Osteocyte (in vitro differentiated cells): ENCODE data around the gene EPN2. TPM values are rescaled to one million over a fixed set of nuclear protein-coding genes. Genes with fewer than 3 reads are reported as not detected.

Source experiments
- DNase-seq: peaks from one replicate; pipeline ENCODE4 v3.0.0; 2021; ENCODE audit warnings: mixed read lengths; ENCODE audit not compliant: unreplicated experiment; ENCODE audit errors: extremely low spot score
- H3K27ac Mint-ChIP-seq: one replicate; pipeline ENCODE4 v1.8.0; 2021; ENCODE audit warnings: mild to moderate bottlenecking, mixed read lengths; ENCODE audit not compliant: unreplicated experiment
- H3K27me3 Mint-ChIP-seq: one replicate; pipeline ENCODE4 v1.8.0; 2021; ENCODE audit warnings: mixed read lengths; ENCODE audit not compliant: unreplicated experiment
- H3K36me3 Mint-ChIP-seq: one replicate; pipeline ENCODE4 v1.8.0; 2021; ENCODE audit warnings: mixed read lengths; ENCODE audit not compliant: unreplicated experiment
- H3K4me1 Mint-ChIP-seq: one replicate; pipeline ENCODE4 v1.8.0; 2021; ENCODE audit warnings: mixed read lengths; ENCODE audit not compliant: unreplicated experiment
- H3K4me3 Mint-ChIP-seq: one replicate; pipeline ENCODE4 v1.8.0; 2021; ENCODE audit warnings: mild to moderate bottlenecking, moderate library complexity, mixed read lengths; ENCODE audit not compliant: unreplicated experiment
- H3K9me3 Mint-ChIP-seq: one replicate; pipeline ENCODE4 v1.8.0; 2021; ENCODE audit warnings: mixed read lengths; ENCODE audit not compliant: unreplicated experiment
- total RNA-seq: library from RNA; stranded (reverse); gene quantifications from 2 replicates; pipeline ENCODE4 v1.2.1, GENCODE V29; 2021
- TF ChIP-seq, protein P1 (sequence below): fragments of 200-600 bp; sonication (generic); IDR thresholded peaks from 2 replicates; pipeline ENCODE4 v1.5.0; 2021; ENCODE audit warnings: antibody characterized with exemption, mild to moderate bottlenecking, moderate library complexity

The EPN2 gene
- total RNA-seq, 1 donor from 2014 or later = 54.7 TPM

DNA sequence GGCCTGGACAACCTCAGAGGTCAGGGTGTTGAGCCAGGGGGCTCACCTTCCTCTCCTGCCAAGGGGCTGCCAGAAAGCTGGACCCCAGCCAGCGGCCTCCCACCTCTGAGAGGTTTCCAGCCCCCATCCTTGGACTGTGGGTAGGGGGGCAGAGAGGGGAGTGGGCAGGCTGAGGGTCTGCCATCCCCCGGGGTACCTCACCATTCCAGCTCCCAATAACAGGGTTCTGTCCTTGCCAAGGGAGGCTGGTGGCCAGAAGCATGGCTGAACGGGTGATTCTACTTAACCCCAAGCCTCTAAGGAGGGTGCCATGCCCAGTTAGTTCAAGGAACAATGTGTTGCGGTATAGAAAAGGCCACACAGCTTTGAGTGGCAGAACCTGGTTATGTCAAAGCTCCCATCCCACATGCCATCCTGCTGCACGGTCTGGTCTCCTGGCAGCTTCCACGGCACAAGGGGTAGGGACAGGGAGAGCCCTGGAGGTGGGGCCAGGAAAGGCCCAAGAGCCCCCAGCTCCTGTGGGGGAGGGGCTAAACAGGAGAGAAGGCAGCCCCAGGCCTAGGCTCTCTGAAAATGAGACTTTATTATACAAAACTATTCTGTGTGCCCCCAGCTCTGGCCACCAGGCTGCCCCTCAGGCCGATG lies 105.6 kb downstream of the EPN2 start:
- TF ChIP-seq, protein P1, sequence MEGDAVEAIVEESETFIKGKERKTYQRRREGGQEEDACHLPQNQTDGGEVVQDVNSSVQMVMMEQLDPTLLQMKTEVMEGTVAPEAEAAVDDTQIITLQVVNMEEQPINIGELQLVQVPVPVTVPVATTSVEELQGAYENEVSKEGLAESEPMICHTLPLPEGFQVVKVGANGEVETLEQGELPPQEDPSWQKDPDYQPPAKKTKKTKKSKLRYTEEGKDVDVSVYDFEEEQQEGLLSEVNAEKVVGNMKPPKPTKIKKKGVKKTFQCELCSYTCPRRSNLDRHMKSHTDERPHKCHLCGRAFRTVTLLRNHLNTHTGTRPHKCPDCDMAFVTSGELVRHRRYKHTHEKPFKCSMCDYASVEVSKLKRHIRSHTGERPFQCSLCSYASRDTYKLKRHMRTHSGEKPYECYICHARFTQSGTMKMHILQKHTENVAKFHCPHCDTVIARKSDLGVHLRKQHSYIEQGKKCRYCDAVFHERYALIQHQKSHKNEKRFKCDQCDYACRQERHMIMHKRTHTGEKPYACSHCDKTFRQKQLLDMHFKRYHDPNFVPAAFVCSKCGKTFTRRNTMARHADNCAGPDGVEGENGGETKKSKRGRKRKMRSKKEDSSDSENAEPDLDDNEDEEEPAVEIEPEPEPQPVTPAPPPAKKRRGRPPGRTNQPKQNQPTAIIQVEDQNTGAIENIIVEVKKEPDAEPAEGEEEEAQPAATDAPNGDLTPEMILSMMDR = no peak
- DNase-seq = no peak
- peaks cover 38% of the 10 kb centered on the region for H3K4me1 Mint-ChIP-seq
- no peaks in the 10 kb centered on the region for H3K27me3 Mint-ChIP-seq
- H3K36me3 Mint-ChIP-seq = no peaks in the 10 kb centered on the region
- H3K27ac Mint-ChIP-seq = no peak overlapping the region
- no peak overlapping the region for H3K4me3 Mint-ChIP-seq
- no peaks in the 10 kb centered on the region for H3K9me3 Mint-ChIP-seq

DNA sequence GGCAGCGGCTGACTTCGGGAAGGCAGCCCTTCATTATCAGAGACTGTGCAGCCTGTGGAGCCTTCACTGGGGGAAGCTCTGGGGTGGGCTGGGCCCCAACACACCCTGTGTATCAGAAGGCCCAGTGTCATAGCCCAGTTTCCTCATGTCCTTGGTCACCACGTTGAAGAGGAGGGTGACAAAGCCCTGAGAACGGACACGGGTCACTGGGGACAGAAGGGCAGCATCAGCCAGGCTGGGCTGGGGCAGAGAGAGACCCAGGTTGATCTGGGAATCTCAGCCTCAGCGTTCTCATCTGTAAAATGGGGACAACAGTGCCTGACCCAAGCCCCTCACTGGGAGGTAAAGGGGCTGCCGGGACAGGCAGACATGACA lies 106.1 kb downstream of the EPN2 start:
- Mint-ChIP-seq H3K4me1 (peaks cover 42% of the 10 kb centered on the region), H3K27ac (no peak overlapping the region), H3K27me3 (no peaks in the 10 kb centered on the region), H3K4me3 (no peak overlapping the region), H3K36me3 (no peaks in the 10 kb centered on the region), H3K9me3 (no peaks in the 10 kb centered on the region)
- TF ChIP-seq, protein P1 = no peak
- DNase-seq = no peak

DNA sequence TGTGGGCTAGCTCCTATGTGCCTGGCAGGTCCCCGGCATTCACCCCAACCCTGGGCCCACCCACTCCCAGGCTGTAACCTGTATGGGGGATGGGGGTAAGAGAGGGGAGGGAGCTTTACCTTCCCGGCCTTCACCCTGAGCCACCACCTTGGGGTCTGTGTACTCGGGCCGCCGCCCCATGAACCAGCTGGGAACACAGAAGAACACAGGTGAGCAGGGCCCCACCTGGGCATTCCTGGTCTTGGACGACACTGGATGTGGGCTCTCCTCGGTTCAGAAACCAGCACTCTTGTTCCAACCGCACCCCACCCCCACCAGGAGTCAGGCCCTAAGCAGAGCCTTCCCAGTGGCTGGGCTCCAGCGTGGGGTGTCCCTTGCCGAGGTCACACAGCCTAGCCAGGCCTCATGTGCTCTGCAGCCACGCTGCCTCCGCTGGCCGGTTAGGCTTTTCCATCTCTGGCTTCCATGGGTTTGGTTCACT lies 106.5 kb downstream of the EPN2 start:
- TF ChIP-seq, protein P1 = no peak
- H3K9me3 Mint-ChIP-seq = no peaks in the 10 kb centered on the region
- no peaks in the 10 kb centered on the region for H3K27me3 Mint-ChIP-seq
- no peak overlapping the region for H3K4me3 Mint-ChIP-seq
- H3K36me3 Mint-ChIP-seq = no peaks in the 10 kb centered on the region
- H3K27ac Mint-ChIP-seq = no peak overlapping the region
- no peak for DNase-seq
- H3K4me1 Mint-ChIP-seq = peaks cover 42% of the 10 kb centered on the region

DNA sequence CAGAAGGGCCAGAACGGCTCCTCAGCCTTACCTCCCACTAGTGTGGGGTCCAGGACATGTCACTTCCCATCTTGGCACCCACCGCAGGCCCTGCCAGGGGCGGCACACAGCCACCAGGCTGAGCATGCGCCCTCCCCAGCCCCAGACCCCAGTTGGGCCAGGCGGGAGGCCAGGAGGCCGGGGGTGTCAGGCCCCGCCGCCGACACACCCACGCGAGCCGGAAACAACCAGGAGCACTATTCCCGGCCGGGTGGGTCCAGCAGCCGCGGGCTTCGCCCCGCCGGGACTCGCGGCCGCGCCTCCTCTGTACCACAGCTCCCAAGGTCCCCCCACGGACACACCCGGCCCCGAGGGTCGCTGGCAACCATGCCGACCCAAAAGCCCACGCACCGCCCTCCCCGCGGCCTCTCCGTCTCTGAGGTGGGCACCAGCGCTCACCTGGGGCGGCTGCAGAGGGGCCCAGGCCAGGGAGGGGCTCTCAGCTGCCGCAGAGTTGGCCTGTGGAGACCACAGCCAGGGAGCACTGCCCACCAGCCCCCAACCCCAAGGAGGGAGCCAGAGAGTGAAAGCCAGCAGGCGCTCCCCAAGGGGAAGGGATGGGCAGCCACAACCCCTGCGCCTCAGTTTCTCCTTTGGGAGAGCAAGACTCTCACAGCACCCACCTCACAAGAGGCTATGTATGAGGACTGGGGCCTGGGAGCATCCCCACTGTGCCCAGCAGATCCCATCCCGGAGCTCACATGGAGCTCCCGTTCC lies 107.3 kb downstream of the EPN2 start:
- Mint-ChIP-seq H3K4me1 (peaks cover 42% of the 10 kb centered on the region), H3K4me3 (no peak overlapping the region), H3K27me3 (no peaks in the 10 kb centered on the region), H3K36me3 (no peaks in the 10 kb centered on the region), H3K27ac (no peak overlapping the region), H3K9me3 (no peaks in the 10 kb centered on the region)
- no peak for DNase-seq
- TF ChIP-seq, protein P1 = no peak

DNA sequence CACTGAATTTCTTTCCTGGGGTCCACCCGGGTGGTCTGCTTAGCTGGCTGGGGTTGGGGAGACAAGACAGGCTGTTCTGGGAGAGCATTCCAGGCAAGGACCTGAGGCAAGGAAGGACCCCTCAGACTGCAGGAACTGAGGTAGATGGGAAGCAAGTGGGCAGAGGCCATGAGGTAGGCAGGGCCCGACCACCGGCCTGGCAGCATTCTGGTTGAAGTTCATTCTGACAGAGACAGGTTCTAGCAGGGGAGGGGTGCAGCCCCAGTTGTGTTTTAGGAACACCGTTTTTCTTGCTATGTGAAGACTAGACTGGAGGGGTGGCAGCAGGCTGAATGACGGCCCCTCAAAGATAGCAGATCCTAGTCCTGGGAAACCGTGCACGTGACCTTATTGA lies 107.9 kb downstream of the EPN2 start:
- Mint-ChIP-seq H3K4me1 (peaks cover 42% of the 10 kb centered on the region), H3K27ac (peak overlapping the region; percentile 44), H3K36me3 (peaks cover 2% of the 10 kb centered on the region), H3K27me3 (no peaks in the 10 kb centered on the region), H3K9me3 (no peaks in the 10 kb centered on the region), H3K4me3 (no peak overlapping the region)
- no peak for DNase-seq
- TF ChIP-seq, protein P1 = no peak
